Thyroid gland (tissue), 4 donors: Measurements from ENCODE around the gene ACTA2. TPM values are rescaled to one million over a fixed set of nuclear protein-coding genes. Genes with fewer than 3 reads are reported as not detected.
A peak's percentile ranks its signal among the peaks of the same experiment; 100 is the strongest.

ENCODE experiments used
- DNase-seq, 2 donors: peaks; one replicate each; pipeline ENCODE4 v3.0.0-alpha.2; 2019
- H3K27ac ChIP-seq, 3 donors: fragments of 200-600 bp; sonication (generic); 1 replicate in 2 of 3; 2 replicates in 1 of 3; pipeline ENCODE4 v1.5.1; 2016 to 2019; ENCODE audit warnings: mild to moderate bottlenecking in 1 of 3, moderate library complexity in 1 of 3
- H3K27me3 ChIP-seq: fragments of 200-600 bp; sonication (generic); one replicate; pipeline ENCODE4 v1.5.1; 2019
- H3K36me3 ChIP-seq, 2 donors: fragments of 200-600 bp; sonication (generic); one replicate each; pipeline ENCODE4 v1.5.1; 2016 to 2019
- H3K4me1 ChIP-seq, 2 donors: fragments of 200-600 bp; sonication (generic); one replicate each; pipeline ENCODE4 v1.5.1; 2017 to 2019
- H3K4me3 ChIP-seq, 3 donors: fragments of 200-600 bp; sonication (generic); replicated peaks in 1 of 3; 1 replicate in 2 of 3; 2 replicates in 1 of 3; pipeline ENCODE4 v1.5.1; 2016; ENCODE audit warnings: mild to moderate bottlenecking in 1 of 3
- H3K9me3 ChIP-seq: fragments of 200-600 bp; sonication (generic); one replicate; pipeline ENCODE4 v1.5.1; 2017
- CTCF ChIP-seq, 6 experiments: fragments of 200-600 bp in 3 of 6; fragments of 450-650 bp in 3 of 6; sonication (generic) in 3 of 6; IDR thresholded peaks; one replicate each; pipeline ENCODE4 v1.5.1; 2016 to 2019; ENCODE audit warnings: antibody characterized with exemption in 6 of 6, mild to moderate bottlenecking in 2 of 6, inconsistent platforms in 1 of 6, moderate library complexity in 1 of 6
- POLR2A ChIP-seq, 2 donors: fragments of 450-650 bp; IDR thresholded peaks; one replicate each; pipeline ENCODE4 v1.6.1; 2017; ENCODE audit warnings: antibody characterized with exemption in 2 of 2, mild to moderate bottlenecking in 2 of 2, moderate library complexity in 1 of 2
- WGBS, 2 donors: methylation state at CpG; one replicate each; pipeline ENCODE4 v1.1.5; 2017; 5-methylcytosine and 5-hydroxymethylcytosine counted together
- intact Hi-C: fragments of 100-400 bp; cut with DNase I; formaldehyde crosslinking; loops from one replicate; pipeline ENCODE4 v1.15.1; 2023
- total RNA-seq, 4 donors: library from RNA; depleted of rRNA; stranded (reverse); fragments of >200 nt; gene quantifications; one replicate each; pipeline ENCODE4 v1.2.3, GENCODE V29; 2016

ACTA2 gene
- total RNA-seq, 4 donors from 2014 or later, result 61.5 to 173 (median 72.2) TPM

- no peak for DNase-seq
- Histone ChIP-seq H3K9me3 (no peaks in the 10 kb centered on the region), H3K27me3 (no peaks in the 10 kb centered on the region), H3K4me1 (peaks cover 5 to 7% of the 10 kb centered on the region in 2 donors), H3K36me3 (no peaks in the 10 kb centered on the region), H3K27ac (peak overlapping the region; percentile 21 to 53 (median 37)), H3K4me3 (no peak overlapping the region)
- TF ChIP-seq CTCF (IDR thresholded peaks at IDR 0.05) (no peak), POLR2A (IDR thresholded peaks at IDR 0.05) (no peak)
- 88 to 90% methylated on average over 4 of the region's 4 CpGs for WGBS, 2 donors
- intact Hi-C loops, result loop anchor here (10.0 kb wide), 1 partner anchor 145 kb away; no protein-coding TSS in a partner anchor
These were observed 27.0 kb upstream of the ACTA2 start for GRCh38 chr10:88979603-88980002.

- no peaks in the 10 kb centered on the region for H3K36me3 ChIP-seq
- H3K27me3 ChIP-seq, result no peaks in the 10 kb centered on the region
- H3K27ac ChIP-seq, result peak overlapping the region; percentile 21 to 53 (median 44)
- H3K4me1 ChIP-seq, result peaks cover 6 to 11% of the 10 kb centered on the region in 2 donors
- 61 to 62% methylated on average over 5 of the region's 5 CpGs for WGBS, 2 donors
- no peak overlapping the region for H3K4me3 ChIP-seq
- DNase-seq, result no peak
- H3K9me3 ChIP-seq, result no peaks in the 10 kb centered on the region
- intact Hi-C loops, result no loop called here
- no peak for TF ChIP-seq CTCF (IDR thresholded peaks at IDR 0.05)
- no peak for TF ChIP-seq POLR2A (IDR thresholded peaks at IDR 0.05)
These were observed 26.6 kb upstream of the ACTA2 start for GRCh38 chr10:88979153-88979562.

- H3K9me3 ChIP-seq, result no peaks in the 10 kb centered on the region
- H3K4me3 ChIP-seq, result no peak overlapping the region
- DNase-seq, result no peak
- no peak for TF ChIP-seq CTCF (IDR thresholded peaks at IDR 0.05)
- no peak for TF ChIP-seq POLR2A (IDR thresholded peaks at IDR 0.05)
- H3K36me3 ChIP-seq, result no peaks in the 10 kb centered on the region
- peaks cover 6 to 16% of the 10 kb centered on the region in 2 donors for H3K4me1 ChIP-seq
- H3K27me3 ChIP-seq, result no peaks in the 10 kb centered on the region
- intact Hi-C loops, result no loop called here
- WGBS, 2 donors, result 89 to 97% methylated on average over 2 of the region's 2 CpGs
- H3K27ac ChIP-seq, result peak overlapping the region; percentile 21 to 53 (median 44)
These were observed 25.9 kb upstream of the ACTA2 start for GRCh38 chr10:88978463-88978862.

- DNase-seq, result no peak
- peaks cover 6 to 16% of the 10 kb centered on the region in 2 donors for H3K4me1 ChIP-seq
- peak overlapping the region; percentile 41 to 77 (median 58) for H3K27ac ChIP-seq
- TF ChIP-seq POLR2A (IDR thresholded peaks at IDR 0.05) (no peak), CTCF (IDR thresholded peaks at IDR 0.05) (no peak)
- WGBS, 2 donors, result 76 to 78% methylated on average over 3 of the region's 3 CpGs
- H3K27me3 ChIP-seq, result no peaks in the 10 kb centered on the region
- H3K36me3 ChIP-seq, result no peaks in the 10 kb centered on the region
- intact Hi-C loops, result no loop called here
- peak overlapping the region in 1 of 3 donors; percentile 4 for H3K4me3 ChIP-seq
- no peaks in the 10 kb centered on the region for H3K9me3 ChIP-seq
These were observed 22.8 kb upstream of the ACTA2 start for GRCh38 chr10:88975377-88975720.

GRCh38 chr10:88974446-88975376, 22.1 kb upstream of the ACTA2 start:
- Histone ChIP-seq H3K4me1 (peaks cover 6 to 16% of the 10 kb centered on the region in 2 donors), H3K9me3 (no peaks in the 10 kb centered on the region), H3K36me3 (no peaks in the 10 kb centered on the region), H3K27ac (peak overlapping the region; percentile 41 to 77 (median 58)), H3K4me3 (peak overlapping the region in 1 of 3 donors; percentile 4), H3K27me3 (no peaks in the 10 kb centered on the region)
- intact Hi-C loops, result no loop called here
- 51 to 60% methylated on average over 7 of the region's 7 CpGs for WGBS, 2 donors
- TF ChIP-seq POLR2A (IDR thresholded peaks at IDR 0.05), result no peak
- no peak for TF ChIP-seq CTCF (IDR thresholded peaks at IDR 0.05)
- no peak for DNase-seq
